ENCODE measurements around the gene WDR81. TPM values are rescaled to one million over a fixed set of nuclear protein-coding genes. Genes with fewer than 3 reads are reported as not detected.

WDR81 gene
- total and polyA plus RNA-seq, 10 of the 15 experiments (the other 5 are each of a cell fraction or from before 2014, with no cell fraction given), result 0.13 to 22.4 (median 7.3) TPM; not detected in 1

DNA sequence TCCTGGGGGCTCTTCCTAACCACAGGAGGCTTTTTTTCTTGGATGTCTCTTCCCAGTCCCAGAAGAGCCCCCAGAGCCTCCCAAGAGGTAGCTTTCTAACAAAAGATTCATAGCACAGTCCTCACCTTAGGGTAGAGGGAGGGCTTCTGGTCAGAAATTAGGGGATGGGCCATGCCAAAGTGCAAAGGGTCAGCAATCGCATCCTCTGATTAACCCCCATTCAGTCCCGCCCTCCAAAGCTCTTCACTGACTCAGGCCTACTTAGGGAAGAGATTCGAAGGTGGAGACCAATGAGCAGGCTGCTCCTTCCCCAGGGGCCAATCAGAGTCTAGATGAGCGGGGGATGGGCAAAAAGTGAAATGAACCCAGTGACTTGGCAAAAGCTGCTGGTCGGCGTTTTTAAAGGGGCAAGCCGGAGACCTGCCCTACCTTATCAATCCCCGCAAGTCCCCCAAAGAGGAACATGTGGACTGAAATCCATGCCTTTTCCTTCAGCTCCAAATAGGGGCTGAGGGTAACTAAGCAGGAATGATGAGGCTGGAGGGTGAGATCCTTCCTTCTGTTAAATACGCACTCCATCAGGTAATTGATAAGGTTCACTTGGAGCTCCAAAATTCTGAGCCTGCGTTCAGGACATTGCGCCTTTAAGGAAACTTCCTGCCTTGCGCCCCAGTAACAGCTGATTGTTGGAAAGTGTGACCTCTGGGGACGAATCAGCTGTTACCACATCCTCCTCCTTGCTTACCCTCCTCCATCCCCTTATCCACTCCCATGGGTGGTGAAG lies 7.4 kb upstream of the WDR81 start (continued):
- TF ChIP-seq IKZF2 (IDR thresholded peaks at IDR 0.05), result peak in 1 of 2 experiments; percentile 82
- TF ChIP-seq, protein P1, sequence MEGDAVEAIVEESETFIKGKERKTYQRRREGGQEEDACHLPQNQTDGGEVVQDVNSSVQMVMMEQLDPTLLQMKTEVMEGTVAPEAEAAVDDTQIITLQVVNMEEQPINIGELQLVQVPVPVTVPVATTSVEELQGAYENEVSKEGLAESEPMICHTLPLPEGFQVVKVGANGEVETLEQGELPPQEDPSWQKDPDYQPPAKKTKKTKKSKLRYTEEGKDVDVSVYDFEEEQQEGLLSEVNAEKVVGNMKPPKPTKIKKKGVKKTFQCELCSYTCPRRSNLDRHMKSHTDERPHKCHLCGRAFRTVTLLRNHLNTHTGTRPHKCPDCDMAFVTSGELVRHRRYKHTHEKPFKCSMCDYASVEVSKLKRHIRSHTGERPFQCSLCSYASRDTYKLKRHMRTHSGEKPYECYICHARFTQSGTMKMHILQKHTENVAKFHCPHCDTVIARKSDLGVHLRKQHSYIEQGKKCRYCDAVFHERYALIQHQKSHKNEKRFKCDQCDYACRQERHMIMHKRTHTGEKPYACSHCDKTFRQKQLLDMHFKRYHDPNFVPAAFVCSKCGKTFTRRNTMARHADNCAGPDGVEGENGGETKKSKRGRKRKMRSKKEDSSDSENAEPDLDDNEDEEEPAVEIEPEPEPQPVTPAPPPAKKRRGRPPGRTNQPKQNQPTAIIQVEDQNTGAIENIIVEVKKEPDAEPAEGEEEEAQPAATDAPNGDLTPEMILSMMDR (IDR thresholded peaks at IDR 0.05 in 2 of 3, conservative IDR thresholded peaks at IDR 0.05 in 1 of 3; ENCODE audit: control insufficient read depth in 2 of 3, extremely low read depth in 1 of 3, insufficient read depth in 1 of 3, low read depth in 3 of 3, low read length in 3 of 3), result no peak
- no peak for TF ChIP-seq FOXK2 (IDR thresholded peaks at IDR 0.05)
- TF ChIP-seq, protein P2, sequence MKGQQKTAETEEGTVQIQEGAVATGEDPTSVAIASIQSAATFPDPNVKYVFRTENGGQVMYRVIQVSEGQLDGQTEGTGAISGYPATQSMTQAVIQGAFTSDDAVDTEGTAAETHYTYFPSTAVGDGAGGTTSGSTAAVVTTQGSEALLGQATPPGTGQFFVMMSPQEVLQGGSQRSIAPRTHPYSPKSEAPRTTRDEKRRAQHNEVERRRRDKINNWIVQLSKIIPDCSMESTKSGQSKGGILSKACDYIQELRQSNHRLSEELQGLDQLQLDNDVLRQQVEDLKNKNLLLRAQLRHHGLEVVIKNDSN (IDR thresholded peaks at IDR 0.05; ENCODE audit: borderline replicate concordance, extremely low read length, insufficient read depth, low read depth, low read length), result peak; percentile 63
- TF ChIP-seq, protein P3, sequence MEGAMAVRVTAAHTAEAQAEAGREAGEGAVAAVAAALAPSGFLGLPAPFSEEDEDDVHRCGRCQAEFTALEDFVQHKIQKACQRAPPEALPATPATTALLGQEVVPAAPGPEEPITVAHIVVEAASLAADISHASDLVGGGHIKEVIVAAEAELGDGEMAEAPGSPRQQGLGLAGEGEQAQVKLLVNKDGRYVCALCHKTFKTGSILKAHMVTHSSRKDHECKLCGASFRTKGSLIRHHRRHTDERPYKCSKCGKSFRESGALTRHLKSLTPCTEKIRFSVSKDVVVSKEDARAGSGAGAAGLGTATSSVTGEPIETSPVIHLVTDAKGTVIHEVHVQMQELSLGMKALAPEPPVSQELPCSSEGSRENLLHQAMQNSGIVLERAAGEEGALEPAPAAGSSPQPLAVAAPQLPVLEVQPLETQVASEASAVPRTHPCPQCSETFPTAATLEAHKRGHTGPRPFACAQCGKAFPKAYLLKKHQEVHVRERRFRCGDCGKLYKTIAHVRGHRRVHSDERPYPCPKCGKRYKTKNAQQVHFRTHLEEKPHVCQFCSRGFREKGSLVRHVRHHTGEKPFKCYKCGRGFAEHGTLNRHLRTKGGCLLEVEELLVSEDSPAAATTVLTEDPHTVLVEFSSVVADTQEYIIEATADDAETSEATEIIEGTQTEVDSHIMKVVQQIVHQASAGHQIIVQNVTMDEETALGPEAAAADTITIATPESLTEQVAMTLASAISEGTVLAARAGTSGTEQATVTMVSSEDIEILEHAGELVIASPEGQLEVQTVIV (IDR thresholded peaks at IDR 0.05; ENCODE audit: borderline replicate concordance, partially characterized antibody), result peak; percentile 71
- peak; percentile 79 for TF ChIP-seq NBN (IDR thresholded peaks at IDR 0.05)
- TF ChIP-seq BACH1 (IDR thresholded peaks at IDR 0.05; ENCODE audit: borderline replicate concordance), result peak; percentile 98
- TF ChIP-seq, protein P4, sequence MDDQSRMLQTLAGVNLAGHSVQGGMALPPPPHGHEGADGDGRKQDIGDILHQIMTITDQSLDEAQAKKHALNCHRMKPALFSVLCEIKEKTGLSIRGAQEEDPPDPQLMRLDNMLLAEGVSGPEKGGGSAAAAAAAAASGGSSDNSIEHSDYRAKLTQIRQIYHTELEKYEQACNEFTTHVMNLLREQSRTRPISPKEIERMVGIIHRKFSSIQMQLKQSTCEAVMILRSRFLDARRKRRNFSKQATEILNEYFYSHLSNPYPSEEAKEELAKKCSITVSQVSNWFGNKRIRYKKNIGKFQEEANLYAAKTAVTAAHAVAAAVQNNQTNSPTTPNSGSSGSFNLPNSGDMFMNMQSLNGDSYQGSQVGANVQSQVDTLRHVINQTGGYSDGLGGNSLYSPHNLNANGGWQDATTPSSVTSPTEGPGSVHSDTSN (IDR thresholded peaks at IDR 0.05; ENCODE audit: insufficient replicate concordance, low read depth, low read length), result peak; percentile 72
- no peak for TF ChIP-seq HDAC6 (IDR thresholded peaks at IDR 0.05; ENCODE audit: unreplicated experiment)
- no peak for TF ChIP-seq MEF2A (IDR thresholded peaks at IDR 0.05; ENCODE audit: insufficient read depth, low read depth, low read length)
- no peak for TF ChIP-seq YBX1 (IDR thresholded peaks at IDR 0.05)
- TF ChIP-seq TARDBP (IDR thresholded peaks at IDR 0.05; ENCODE audit: borderline replicate concordance), result 0 out of 2 replicates have a peak, but pooled peaks have one; percentile 11
- TF ChIP-seq, protein P5, sequence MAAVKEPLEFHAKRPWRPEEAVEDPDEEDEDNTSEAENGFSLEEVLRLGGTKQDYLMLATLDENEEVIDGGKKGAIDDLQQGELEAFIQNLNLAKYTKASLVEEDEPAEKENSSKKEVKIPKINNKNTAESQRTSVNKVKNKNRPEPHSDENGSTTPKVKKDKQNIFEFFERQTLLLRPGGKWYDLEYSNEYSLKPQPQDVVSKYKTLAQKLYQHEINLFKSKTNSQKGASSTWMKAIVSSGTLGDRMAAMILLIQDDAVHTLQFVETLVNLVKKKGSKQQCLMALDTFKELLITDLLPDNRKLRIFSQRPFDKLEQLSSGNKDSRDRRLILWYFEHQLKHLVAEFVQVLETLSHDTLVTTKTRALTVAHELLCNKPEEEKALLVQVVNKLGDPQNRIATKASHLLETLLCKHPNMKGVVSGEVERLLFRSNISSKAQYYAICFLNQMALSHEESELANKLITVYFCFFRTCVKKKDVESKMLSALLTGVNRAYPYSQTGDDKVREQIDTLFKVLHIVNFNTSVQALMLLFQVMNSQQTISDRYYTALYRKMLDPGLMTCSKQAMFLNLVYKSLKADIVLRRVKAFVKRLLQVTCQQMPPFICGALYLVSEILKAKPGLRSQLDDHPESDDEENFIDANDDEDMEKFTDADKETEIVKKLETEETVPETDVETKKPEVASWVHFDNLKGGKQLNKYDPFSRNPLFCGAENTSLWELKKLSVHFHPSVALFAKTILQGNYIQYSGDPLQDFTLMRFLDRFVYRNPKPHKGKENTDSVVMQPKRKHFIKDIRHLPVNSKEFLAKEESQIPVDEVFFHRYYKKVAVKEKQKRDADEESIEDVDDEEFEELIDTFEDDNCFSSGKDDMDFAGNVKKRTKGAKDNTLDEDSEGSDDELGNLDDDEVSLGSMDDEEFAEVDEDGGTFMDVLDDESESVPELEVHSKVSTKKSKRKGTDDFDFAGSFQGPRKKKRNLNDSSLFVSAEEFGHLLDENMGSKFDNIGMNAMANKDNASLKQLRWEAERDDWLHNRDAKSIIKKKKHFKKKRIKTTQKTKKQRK (IDR thresholded peaks at IDR 0.05; ENCODE audit: low read depth, low read length), result no peak
- 0 out of 2 replicates have a peak, but pooled peaks have one; percentile 18 for TF ChIP-seq CHD1 (IDR thresholded peaks at IDR 0.05; ENCODE audit: low read depth, low read length)
- peak; percentile 75 to 80 for TF ChIP-seq BHLHE40 (IDR thresholded peaks at IDR 0.05; ENCODE audit: borderline replicate concordance in 1 of 2, low read depth in 2 of 2, low read length in 1 of 2)
- TF ChIP-seq, protein P6, sequence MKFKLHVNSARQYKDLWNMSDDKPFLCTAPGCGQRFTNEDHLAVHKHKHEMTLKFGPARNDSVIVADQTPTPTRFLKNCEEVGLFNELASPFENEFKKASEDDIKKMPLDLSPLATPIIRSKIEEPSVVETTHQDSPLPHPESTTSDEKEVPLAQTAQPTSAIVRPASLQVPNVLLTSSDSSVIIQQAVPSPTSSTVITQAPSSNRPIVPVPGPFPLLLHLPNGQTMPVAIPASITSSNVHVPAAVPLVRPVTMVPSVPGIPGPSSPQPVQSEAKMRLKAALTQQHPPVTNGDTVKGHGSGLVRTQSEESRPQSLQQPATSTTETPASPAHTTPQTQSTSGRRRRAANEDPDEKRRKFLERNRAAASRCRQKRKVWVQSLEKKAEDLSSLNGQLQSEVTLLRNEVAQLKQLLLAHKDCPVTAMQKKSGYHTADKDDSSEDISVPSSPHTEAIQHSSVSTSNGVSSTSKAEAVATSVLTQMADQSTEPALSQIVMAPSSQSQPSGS (IDR thresholded peaks at IDR 0.05; ENCODE audit: low read length), result no peak
- no peak for TF ChIP-seq ZZZ3 (IDR thresholded peaks at IDR 0.05; ENCODE audit: control insufficient read depth, insufficient read length, low read depth)

All from GM12878 (cell line).